ENCODE measurements around the gene USP28. TPM values are rescaled to one million over a fixed set of nuclear protein-coding genes. Genes with fewer than 3 reads are reported as not detected.

USP28 gene
- total RNA-seq, 1 donor from 2014 or later = 28.9 TPM

DNA sequence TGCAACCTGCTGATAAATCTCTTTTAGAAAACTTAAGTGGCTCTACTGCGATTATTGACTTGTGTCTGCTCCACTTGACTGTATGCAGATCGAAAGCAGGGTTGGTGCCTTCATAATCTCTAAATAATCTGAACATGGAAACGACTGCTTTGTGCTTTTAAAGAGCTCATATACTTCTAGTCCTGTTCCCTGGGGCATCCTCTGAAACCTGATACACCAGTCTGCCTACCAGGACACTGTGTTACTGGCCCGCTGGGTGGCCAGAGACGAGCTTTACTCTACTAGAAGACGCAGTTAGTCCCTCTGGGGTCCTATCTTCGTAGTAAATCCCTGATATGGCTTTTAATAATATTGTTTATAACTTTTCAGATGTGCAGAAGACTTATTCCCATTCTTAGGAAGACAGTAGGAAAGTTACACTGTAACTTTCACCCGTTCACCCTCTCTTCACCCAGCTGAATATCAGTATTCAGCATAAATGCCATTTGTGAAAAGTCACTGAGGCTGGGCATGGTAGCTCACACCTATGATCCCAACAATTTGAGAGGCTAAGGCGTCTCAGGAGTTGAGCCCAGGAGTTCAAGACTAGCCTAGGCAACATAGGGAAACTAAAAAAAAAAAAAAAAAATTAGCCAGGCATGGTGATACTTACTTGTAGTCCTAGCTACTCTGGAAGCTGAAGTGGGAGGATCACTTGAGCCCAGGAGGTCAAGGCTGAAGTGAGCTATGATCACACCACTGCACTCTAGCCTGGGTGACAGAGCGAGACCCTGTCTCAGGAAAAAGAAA, 20.2 kb upstream of the USP28 start:
- no peaks in the 10 kb centered on the region for H3K4me1 ChIP-seq
- no peak overlapping the region for H3K4me3 ChIP-seq
- intact Hi-C loops (cut with DNase I) = loop anchor here (10.0 kb wide), 1 partner anchor 369 kb away; no protein-coding TSS in a partner anchor
- DNase-seq = no peak
- no peaks in the 10 kb centered on the region for H3K27me3 ChIP-seq
- no peaks in the 10 kb centered on the region for H3K9me3 ChIP-seq
- no peak for ATAC-seq
- H3K36me3 ChIP-seq = no peaks in the 10 kb centered on the region
- TF ChIP-seq, protein P1, sequence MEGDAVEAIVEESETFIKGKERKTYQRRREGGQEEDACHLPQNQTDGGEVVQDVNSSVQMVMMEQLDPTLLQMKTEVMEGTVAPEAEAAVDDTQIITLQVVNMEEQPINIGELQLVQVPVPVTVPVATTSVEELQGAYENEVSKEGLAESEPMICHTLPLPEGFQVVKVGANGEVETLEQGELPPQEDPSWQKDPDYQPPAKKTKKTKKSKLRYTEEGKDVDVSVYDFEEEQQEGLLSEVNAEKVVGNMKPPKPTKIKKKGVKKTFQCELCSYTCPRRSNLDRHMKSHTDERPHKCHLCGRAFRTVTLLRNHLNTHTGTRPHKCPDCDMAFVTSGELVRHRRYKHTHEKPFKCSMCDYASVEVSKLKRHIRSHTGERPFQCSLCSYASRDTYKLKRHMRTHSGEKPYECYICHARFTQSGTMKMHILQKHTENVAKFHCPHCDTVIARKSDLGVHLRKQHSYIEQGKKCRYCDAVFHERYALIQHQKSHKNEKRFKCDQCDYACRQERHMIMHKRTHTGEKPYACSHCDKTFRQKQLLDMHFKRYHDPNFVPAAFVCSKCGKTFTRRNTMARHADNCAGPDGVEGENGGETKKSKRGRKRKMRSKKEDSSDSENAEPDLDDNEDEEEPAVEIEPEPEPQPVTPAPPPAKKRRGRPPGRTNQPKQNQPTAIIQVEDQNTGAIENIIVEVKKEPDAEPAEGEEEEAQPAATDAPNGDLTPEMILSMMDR (IDR thresholded peaks at IDR 0.05) = no peak
- no peak overlapping the region for H3K27ac ChIP-seq

DNA sequence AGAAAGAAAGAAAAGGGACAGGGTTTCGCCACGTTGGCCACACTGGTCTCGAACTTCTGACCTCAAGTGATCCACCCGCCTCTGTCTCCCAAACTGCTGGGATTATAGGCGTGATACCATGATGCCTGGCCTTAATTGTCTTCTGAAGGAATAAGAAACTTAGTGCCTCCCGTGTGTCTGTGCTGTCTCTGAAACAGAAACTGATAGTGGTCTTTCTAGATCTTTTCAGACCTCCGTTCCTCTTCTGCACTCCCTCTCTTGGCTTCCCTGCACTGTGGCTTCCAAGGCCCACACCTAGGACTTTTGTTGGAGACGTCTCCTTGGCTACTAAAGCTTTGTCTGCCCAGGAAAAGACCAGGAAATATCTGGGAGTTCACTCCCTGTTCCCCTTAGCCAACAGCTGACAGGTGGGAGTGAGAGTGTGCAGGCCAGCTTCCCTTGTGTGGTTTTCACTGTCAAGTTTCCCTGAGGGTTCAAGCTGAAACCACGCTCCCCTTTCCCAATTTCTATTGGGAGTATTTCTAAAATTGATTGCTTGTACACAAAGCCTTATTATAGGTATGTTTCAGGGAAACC, 19.1 kb upstream of the USP28 start:
- Histone ChIP-seq H3K9me3 (no peaks in the 10 kb centered on the region), H3K27ac (no peak overlapping the region), H3K4me1 (no peaks in the 10 kb centered on the region), H3K36me3 (no peaks in the 10 kb centered on the region), H3K27me3 (no peaks in the 10 kb centered on the region), H3K4me3 (no peak overlapping the region)
- ATAC-seq (no peak), DNase-seq (no peak)
- intact Hi-C loops (cut with DNase I) = loop anchor here (10.0 kb wide), 1 partner anchor 370 kb away; no protein-coding TSS in a partner anchor
- TF ChIP-seq, protein P1 (IDR thresholded peaks at IDR 0.05) = no peak

DNA sequence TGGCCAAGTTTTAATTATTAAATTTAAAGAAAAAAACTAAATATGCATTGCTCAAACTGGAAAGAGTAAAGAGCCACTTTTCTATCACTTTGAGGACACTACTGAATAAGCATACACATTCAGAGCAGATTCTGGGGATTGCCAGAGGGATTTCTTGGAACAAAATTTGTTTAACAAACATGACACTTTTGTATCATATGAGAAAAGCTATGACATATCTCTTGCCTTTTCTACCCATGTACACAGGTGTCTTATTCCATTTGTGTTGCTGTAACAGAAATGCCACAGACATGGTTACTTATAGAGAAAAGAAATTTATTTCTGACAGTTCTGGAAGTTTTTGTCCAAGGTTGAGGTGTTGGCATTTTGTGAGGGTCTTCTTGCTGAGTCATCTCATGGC, 13.5 kb upstream of the USP28 start:
- TF ChIP-seq, protein P1 (IDR thresholded peaks at IDR 0.05) = no peak
- Histone ChIP-seq H3K9me3 (no peaks in the 10 kb centered on the region), H3K27me3 (no peaks in the 10 kb centered on the region), H3K4me1 (no peaks in the 10 kb centered on the region), H3K27ac (no peak overlapping the region), H3K36me3 (no peaks in the 10 kb centered on the region), H3K4me3 (no peak overlapping the region)
- DNase-seq = no peak
- ATAC-seq = no peak
- intact Hi-C loops (cut with DNase I) = no loop called here

DNA sequence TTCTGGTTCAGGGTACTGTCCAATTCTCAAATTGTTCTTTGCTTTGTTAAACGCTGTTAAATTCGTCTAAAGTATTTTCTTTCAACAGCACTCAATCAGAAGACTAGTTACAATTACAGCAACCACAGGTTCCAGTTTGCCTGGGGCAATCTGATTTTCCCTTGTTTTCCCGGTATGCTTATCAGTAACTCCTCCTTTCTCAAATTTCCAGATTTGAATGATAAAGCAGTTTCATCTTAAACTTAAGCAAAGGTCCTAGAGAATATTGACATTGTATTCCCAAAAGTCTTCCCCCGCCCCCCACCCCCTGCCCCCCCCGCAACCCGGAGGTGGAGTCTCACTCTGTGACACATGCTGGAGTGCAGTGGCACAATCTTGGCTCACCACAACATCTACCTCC, 10.5 kb upstream of the USP28 start:
- H3K4me1 ChIP-seq = no peaks in the 10 kb centered on the region
- TF ChIP-seq, protein P1 (IDR thresholded peaks at IDR 0.05) = no peak
- H3K9me3 ChIP-seq = no peaks in the 10 kb centered on the region
- H3K27ac ChIP-seq = no peak overlapping the region
- intact Hi-C loops (cut with DNase I) = no loop called here
- ATAC-seq = no peak
- H3K4me3 ChIP-seq = no peak overlapping the region
- H3K36me3 ChIP-seq = no peaks in the 10 kb centered on the region
- DNase-seq = no peak
- no peaks in the 10 kb centered on the region for H3K27me3 ChIP-seq

DNA sequence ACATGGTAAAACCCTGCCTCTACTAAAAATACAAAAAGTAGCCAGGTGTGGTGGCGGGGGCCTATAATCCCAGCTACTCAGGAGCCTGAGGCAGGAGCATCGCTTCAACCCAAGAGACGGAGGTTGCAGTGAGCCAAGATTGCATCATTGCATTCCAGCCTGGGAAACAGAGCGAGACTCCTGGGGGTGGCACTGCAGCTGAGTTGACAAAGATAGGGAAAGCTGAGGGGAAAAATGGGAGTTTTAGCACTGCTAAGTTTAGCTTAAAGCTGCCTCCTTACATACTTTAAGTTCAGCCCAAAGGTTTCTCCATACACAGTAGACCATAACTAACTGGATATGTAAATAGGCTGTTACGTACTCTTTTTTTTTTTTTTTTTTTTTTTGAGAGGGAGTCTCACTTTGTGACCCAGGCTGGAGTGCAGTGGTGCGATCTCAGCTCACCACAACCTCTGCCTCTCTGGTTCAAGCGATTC, 9.0 kb upstream of the USP28 start:
- TF ChIP-seq, protein P1 (IDR thresholded peaks at IDR 0.05) = no peak
- ATAC-seq (peak; percentile 19), DNase-seq (no peak)
- no peak overlapping the region for H3K4me3 ChIP-seq
- no peak overlapping the region for H3K27ac ChIP-seq
- H3K27me3 ChIP-seq = no peaks in the 10 kb centered on the region
- H3K4me1 ChIP-seq = no peaks in the 10 kb centered on the region
- no peaks in the 10 kb centered on the region for H3K36me3 ChIP-seq
- no peaks in the 10 kb centered on the region for H3K9me3 ChIP-seq
- intact Hi-C loops (cut with DNase I) = no loop called here
